Liver (tissue), 3 donors: ENCODE measurements around the gene PLA2R1.

Experiments used
- ATF3 ChIP-seq: IDR thresholded peaks from 2 replicates; pipeline ENCODE4 v1.6.1; 2016; ENCODE audit warnings: antibody characterized with exemption
- CTCF ChIP-seq: fragments of 150-350 bp; IDR thresholded peaks from 2 replicates; pipeline ENCODE4 v1.5.1; 2017; ENCODE audit warnings: improper control_type of control experiment, low read depth, low read length; ENCODE audit not compliant: missing input control
- GABPA ChIP-seq, 2 donors: IDR thresholded peaks in 1 of 2; conservative IDR thresholded peaks in 1 of 2; 2 replicates each; pipeline ENCODE4 v1.6.1; 2016; ENCODE audit warnings: antibody characterized with exemption in 2 of 2, mild to moderate bottlenecking in 1 of 2, moderate library complexity in 1 of 2
- JUND ChIP-seq, 2 donors: IDR thresholded peaks; 2 replicates each; pipeline ENCODE4 v1.6.1; 2016; ENCODE audit warnings: antibody characterized with exemption in 2 of 2
- RAD21 ChIP-seq, 2 donors: IDR thresholded peaks; 2 replicates each; pipeline ENCODE4 v1.6.1; 2016; ENCODE audit warnings: antibody characterized with exemption in 2 of 2, mild to moderate bottlenecking in 2 of 2
- RXRA ChIP-seq, 2 donors: IDR thresholded peaks; 2 replicates each; pipeline ENCODE4 v1.6.1; 2017 to 2018; ENCODE audit warnings: antibody characterized with exemption in 2 of 2, mild to moderate bottlenecking in 1 of 2
- TAF1 ChIP-seq: conservative IDR thresholded peaks from 2 replicates; pipeline ENCODE4 v1.6.1; 2016; ENCODE audit warnings: antibody characterized with exemption, mild to moderate bottlenecking
- ZBTB33 ChIP-seq: IDR thresholded peaks from 2 replicates; pipeline ENCODE4 v1.6.1; 2016; ENCODE audit warnings: antibody characterized with exemption
- donor health status: healthy.
- donor health status: healthy.

- TF ChIP-seq CTCF (no peak), ZBTB33 (no peak), GABPA (IDR thresholded peaks at IDR 0.05 in 1 of 2, conservative IDR thresholded peaks at IDR 0.05 in 1 of 2) (no peak), TAF1 (no peak), RXRA (IDR thresholded peaks at IDR 0.05) (no peak), RAD21 (IDR thresholded peaks at IDR 0.05) (no peak), JUND (IDR thresholded peaks at IDR 0.05) (no peak), ATF3 (no peak)
These were observed 882 bp downstream of the PLA2R1 start for GRCh38 chr2:160061533-160061932.
